DMS 273 (cell line): ENCODE results near the gene IL24.

Source experiments
- DNase-seq: peaks from one replicate; lab custom pipeline; 2025; ENCODE audit not compliant: unreplicated experiment; lab: John Stamatoyannopoulos, UW

IL24 gene

DNA sequence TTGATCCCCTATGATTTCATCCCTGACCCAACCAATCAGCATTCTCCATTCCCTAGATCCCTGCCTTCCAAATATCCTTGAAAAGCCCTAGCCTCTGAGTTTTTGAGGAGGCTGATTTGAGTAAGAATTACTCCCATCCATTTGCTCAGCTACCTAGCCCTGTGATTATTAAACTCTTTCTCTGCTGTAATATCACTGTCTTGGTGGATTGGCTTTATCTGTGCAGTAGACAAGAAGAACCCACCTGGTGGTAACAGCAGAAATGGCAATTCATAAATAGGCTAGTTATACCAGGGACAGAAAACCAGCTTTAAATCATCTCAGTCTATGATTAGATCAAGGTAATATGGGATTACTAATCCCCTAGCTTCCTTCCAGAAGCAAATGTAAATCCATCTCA, 18.8 kb upstream of the IL24 start:
- peak; percentile 23 for DNase-seq

DNA sequence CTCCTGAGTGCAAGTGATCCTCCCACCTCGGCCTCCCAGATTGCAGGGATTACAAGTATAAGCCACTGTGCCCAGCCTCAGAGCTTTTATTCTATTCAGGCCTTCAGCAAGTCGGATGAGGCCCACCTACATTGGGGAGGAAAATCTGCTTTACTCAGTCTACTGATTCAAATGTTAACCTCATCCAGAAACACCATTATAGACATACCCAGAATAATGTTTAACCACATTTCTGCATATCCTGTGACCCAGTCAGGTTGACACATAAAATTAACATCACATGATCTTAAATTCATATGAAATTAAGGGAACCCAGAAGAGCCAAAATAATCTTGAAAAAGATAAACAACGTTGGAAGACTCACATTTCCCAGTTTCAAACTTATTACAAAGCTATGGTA, 16.9 kb upstream of the IL24 start:
- DNase-seq: no peak

DNA sequence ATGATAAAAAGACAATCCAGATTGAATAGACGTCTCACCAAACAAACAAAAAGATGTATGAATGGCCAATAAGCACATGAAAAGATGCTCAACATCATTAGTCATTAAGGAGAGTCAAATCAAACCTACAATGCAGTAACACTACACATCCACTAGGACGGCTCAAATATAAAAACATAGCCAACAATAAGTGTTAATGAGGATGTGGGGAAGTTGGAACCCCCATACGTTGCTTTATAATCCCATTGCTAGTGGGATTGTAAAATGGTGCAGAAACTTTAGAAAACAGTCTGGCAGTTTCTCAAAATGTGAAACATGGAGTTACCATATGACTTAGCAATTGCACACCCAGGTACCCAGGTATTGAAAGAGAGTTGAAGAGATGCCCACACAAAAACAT, 14.7 kb upstream of the IL24 start:
- DNase-seq: no peak

DNA sequence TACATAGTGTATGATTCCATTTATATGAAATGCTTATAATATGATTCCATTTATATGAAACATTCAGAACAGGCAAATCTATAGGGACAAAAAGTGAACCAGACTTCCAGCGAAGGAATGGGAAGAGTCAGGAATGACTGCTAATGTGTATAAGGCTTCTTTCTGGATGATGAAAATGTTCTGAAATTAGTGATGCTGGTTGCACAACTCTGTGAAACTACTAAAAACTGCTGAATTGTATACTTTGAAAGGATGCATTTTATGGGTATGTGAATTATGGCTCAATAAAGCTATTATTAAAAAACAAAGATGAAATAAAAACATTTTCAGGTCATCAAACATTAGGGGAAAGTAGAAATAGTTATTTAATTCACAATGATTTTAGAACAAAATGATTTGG, 14.1 kb upstream of the IL24 start:
- no peak for DNase-seq

DNA sequence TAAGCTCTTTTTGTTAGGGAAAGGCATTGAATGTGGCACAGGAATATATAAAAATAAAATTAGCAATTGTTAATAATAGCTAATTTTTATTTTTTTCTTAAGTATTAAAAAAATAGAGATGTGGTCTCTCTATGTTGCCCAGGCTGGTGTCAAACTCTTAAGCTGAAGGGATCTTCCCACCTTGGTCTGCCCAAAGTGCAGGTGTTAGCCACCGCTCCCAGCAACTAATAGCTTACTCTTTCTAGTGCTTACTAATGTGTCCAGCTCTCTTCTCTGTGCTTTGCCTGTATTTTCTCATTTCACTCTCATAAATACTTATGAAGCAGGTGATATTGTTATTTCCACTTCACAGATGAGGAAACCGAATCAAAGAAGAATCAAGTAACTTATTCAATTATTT, 13.4 kb upstream of the IL24 start:
- DNase-seq: no peak

DNA sequence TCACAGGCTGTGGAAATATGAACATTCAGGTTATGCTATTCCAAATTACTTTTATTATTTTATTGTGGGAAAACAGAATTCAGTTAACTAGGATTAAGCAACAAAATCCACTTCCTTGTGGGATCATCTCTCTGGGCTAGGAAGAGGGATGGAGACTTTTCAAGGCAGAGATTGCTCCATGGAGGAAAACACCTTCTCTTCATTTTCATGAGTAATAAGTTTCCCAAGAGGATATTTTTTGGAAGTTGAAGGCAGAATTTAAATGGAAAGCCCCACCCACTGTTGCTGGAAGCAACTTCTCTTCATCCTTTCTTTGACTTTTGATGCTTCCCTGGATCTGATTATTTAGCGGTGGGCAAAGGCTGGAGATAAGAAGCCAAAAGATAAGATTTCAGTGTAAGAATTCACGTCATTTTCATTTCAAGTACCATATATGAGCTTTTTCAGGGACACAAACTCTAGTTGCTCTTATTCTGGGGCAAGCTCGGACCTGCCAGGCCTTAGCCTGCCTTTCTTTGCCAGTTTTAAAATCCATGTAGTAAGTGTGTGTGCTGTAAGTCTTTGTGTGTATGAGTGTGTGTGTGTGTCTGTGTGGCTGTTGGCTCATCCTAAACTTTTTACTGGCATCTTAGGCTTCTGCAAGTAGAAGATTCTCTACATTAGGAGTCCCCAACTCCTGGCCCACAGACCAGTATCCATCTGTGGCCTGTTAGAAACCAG, 11.7 kb upstream of the IL24 start:
- DNase-seq: no peak

DNA sequence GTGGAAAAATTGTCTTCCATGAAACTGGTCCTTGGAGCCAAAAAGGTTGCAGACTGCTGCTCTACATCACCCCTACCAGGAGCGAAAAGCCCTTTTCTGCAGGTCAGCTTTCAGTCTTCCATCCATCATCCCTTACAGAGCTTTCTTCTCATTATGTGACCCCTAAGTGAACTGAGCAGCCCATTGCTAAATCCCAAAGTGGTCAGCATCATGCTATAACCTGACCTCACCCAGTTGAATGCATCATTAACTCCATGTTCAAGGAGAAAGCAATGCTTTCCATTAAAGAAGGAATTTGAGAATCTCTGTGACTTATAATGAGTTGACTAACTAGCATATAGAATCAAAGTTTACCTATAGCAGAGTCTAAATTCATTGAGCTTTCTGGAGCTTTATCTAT, 10.4 kb upstream of the IL24 start:
- no peak for DNase-seq

DNA sequence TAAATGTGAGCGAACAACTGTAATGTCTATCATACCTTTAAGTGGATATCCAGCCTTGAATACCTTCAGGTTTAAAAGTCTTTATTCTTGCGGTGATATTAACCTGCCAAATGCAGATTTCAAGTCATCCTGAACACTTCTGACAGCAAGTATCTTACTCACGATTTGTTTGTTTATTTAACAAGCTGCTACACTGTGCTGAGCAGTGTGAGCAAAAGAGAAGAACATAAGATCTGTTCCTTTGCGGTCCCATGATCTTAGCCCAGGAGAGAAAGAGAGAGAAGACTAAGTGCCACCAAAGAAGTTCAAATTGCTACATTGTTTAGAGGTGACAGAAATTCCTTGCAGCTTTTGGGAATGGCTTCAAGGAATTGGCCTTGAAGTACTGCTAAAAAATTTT, 9.5 kb upstream of the IL24 start:
- no peak for DNase-seq

DNA sequence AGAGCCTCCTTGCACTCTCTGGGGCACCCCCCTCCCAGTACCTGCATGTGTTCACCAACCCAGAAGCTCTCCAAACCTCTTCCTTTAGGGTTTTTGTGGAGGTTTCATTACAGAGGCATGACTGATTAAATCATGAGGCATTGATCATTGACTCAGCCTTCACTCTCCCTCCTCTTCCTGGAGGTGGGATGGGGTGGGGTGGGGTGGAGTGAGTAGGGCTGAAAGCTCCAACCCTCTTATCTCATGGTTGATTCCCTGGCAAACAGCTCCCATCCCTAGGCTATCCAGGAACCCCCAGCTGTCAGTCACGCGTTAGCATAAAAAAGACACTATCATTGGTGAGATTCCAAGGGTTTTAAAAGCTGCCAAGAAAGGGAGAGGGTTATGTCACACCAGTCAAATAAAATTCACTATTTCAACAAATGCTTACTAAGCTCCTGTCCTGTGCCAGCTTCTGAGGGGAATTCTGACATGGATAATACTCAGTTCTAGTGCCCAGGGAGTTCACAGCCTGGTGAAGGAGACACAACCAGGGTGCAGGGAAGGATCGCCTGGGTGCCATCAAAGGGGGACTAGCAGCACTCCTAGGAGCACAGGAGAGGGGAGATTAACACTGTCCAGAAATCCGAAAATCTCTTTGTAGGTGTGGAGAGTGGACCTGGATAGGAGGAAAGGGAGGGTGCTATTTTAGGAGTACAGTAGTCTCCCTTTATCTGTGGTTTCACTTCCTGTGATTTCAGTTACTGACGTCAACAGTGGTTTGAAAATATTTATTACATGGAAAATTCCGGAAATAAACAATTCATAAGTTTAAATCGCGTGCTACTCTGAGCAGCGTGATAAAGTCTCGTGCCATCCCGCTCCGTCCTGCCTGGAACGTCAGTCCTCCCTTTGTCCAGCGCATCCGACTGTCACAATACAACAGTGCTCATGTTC, 6.8 kb upstream of the IL24 start:
- no peak for DNase-seq

DNA sequence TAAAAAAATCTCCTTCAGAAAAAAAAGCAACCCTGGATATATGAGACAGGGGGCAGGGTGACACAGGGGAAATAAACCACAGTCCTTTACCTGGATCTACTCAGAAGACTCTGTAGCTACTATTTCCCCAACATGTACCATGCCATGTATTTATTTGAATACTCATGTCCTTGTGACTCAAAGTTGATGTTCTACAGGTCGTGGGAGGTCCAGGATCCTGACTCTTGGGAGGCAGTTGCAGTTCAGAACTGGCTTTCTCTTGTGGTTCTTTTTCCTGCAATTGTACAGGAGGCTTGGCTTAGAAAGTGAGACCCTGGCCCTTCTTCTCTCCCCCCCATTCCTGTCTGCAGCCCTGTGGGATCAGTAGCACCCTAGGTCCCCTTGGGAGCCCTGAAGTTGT, 5.8 kb upstream of the IL24 start:
- no peak for DNase-seq

DNA sequence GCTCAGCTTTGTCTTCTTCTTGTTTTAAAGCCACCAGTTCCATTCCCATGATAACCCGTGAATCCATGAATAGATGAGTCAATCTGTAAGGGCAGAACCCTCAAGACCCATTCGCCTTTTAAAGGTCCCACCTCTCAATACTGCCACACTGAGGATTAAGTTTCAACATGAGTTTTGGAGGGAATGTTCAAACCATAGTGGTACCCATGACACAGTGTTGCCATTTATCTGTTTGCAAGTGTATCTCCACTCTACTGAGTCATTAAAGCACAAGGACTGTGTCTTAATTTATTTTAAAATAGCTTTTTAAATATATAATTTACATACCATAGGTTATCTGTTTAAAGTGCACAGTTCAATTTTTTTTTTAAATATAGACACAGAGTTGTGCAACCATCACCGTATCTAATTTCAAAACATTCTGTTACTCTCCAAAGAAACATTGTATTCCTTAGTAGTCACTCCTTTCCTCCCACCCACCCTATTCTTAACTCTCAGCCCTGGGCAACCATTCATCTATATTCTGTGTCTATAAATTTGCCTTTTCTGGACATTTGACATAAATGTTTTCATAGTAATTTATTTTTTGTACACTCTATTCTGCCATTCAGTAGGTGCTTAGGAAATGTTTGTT, 4.8 kb upstream of the IL24 start:
- DNase-seq: no peak

DNA sequence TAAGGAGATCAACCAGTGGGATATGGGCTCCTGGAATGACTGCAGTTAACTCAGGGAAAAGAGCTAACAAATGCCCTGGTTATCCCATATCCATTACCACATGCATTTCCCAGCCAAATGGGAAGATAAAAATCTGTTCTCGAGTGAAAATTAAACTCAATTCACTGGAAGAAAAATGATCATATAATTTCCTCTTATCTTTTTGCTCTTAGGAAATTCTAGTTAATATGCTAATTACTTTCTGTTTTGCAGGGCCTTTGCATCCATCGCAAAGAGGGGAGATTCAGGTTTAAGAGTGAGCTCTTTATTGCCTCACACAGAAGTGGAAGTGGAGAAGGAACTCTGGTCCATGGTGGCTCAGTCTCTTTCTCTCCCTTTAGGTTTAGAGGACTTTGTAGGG, 3.9 kb upstream of the IL24 start:
- DNase-seq: peak; percentile 31

DNA sequence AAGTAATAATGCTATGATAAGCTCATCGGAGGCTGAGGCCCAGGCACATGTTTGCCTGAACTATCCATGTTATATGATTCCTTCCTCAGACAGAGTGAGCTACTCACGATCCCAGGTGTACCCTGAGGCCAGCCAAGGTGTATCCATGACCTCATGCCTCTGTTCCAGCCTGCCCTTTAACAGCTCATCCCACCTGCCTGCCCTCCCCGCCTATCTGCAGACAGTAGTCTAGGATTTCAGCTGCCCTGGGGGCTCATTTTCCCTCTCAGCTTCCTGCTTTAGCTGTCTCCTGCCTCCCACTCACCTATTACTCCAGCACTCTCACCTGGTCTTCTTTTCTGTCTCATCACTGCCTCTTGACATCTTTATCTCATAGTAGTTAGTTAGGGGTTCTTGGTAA, 1.9 kb upstream of the IL24 start:
- peak; percentile 33 for DNase-seq

DNA sequence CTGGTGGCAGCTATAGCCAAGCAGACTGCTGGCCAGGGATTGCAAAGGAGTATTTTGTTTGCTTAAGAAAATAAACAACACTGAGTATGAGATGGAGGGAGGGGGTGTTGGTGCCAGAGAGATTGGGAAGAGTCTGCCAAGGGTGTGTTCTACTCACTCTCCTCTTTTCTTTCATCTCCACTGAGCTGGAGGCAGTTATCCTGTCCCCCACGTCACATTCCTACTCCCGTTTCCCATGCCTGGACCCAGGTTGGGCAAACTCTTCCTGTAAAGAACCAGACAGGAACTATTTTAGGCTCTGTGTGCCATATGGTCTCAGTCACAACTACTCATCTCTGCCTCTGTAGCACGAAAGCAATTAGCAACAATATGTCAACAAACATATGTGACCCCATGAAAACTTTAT, 1.4 kb upstream of the IL24 start:
- peak; percentile 84 for DNase-seq

DNA sequence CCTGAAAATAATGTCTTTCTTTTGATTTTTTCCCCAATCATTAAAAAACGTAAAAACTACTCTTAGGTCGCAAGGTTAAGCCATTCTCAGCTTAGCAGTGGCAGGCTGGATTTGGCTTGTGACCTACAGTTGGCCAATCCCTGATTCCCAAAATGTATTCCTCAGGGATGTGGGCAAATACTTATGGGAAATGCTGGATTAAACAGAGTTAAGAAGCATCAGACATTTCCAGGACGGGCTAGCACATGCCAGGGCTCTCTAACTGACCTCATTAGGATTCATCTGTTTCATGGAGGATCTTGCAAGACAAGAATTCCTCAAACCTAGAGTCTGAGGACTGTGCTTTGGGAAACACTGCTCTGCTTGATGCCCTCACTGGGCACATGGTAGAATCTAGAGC, 982 bp upstream of the IL24 start:
- peak; percentile 81 for DNase-seq

DNA sequence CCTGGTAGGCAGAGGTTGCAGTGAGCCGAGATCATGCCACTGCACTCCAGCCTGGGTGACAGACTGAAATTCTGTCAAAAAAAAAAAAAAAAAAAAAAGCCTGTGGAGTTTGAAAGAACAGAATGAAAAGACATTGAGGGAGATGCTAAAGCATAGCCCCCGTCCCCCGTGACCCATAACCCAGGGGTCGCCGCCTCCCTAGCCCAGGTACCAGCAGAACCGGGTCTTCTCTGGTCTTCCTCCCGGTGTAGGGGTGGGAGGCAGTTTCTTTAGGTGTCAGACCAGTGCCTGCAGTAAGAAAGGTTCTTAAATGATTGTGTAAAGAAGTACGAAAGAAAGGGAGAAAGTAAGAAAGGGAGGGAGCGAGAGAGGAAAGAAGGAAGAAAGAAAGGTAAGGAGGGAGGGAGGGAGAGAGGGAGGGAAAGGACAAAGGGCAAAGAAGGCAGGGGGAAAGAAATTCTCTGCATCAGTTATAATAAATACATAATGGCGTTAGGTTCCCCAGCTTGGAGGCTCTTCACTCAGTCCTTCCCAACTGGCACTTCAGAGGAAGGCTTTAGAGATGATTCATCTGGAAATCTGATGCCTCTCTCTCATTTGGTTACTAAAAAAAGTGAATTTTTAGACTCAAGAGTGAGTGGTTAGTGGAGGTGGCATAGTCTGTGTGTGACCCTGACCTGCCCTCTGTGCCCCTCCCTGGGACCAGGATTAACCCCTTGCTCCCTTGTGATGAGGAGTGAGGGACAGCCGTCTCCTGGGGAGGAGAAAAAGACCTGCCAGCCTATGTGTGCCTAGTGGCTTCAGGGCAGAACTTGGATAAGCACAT, 1.1 kb downstream of the IL24 start:
- DNase-seq: peak; percentile 38

DNA sequence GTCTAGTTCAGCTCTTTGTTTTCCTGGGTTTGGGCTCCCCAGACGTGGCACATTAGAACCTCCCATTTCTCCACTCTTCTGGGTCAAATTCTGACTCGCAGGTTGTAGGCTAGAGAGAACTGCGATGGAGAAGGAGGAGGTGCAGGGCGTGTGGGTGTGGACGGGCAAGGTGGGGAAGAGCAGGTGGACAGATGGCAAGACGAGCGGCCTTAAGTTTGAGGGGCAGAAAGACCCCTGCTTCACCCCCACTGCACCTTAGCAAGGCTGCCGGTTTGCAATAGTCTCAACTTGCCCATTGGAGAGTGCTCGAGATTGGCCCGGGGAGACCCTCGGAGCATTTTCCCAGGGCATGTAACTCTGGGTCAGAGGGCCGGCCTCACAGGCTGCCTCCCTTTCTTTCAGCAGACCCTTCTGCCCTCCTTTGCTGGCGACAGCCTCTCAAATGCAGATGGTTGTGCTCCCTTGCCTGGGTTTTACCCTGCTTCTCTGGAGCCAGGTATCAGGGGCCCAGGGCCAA, 1.7 kb downstream of the IL24 start:
- no peak for DNase-seq

DNA sequence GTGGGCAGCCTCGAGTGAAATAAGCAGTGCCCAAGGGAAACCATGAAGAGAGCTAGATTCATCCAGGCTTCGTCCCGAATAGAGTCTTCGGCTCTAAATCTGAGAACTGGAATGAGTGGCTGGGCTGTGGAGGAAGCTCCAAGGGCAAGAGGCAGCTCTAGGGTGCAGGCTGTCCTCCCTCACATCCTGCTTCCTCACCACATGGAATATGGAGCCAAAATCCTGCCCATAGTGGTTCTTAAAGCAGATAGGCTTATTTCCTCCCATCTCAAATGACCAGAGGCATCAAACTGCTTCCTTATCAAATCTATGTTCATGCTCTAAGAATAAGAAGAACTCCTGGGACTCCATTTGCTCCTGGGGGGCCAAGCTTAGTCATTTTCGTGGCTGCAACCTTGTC, 2.5 kb downstream of the IL24 start:
- DNase-seq: no peak

DNA sequence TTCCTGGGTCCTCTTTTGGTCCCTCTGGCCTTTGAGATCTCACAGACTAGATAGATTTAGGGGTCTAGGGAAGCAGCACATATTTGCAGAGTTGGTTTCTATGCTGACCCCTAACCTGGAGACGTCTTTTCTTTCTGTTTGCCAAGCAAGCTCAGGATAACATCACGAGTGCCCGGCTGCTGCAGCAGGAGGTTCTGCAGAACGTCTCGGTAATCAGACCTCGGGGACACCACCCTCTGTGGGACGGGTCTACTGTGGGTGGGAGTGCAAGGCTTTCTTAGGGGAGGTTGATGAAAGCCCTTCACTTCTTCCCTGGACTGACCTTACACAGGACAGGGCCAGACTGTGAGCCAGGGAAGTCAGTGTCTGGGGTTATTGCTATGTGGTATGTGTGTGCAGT, 2.9 kb downstream of the IL24 start:
- DNase-seq: no peak

DNA sequence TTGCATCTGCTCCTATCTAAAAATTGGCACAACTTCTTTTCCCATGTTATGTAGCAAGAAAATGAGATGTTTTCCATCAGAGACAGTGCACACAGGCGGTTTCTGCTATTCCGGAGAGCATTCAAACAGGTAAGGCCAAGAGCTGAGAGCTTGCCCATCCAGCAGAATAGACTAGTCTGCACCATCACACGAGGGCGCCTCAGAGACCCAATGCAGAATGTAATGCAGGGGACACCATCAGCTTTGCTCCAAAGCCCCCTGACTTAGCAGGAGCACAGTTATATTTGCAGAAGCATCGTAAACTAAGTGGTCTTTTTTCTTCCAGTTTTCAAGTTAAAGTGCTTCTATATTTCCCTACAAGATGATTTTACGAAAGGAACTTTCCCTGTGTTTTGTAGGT, 4.7 kb downstream of the IL24 start:
- DNase-seq: no peak

DNA sequence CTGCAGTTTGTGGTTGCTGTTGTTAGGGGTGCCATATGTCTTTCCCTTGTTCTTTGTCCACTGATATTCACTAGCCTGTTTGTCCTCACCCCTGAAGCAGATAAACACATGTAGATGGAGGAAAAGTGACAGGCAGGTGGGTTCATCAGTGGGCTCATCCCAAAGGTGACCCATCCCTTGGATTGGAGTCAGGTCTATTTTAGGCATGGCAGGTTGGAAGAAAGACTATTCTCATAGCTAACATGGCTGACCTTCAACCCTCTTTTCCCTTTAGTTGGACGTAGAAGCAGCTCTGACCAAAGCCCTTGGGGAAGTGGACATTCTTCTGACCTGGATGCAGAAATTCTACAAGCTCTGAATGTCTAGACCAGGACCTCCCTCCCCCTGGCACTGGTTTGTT, 5.5 kb downstream of the IL24 start:
- DNase-seq: no peak
